GM23338 (cell line): ENCODE data around the gene DOCK1. TPM values are rescaled to one million over a fixed set of nuclear protein-coding genes. Genes with fewer than 3 reads are reported as not detected.

Experiments used
- ATAC-seq: fragments of 200-7000 bp; cut with Tn5 transposase; 3 replicates; pipeline ENCODE4 v1.9.1; 2020
- DNase-seq: peaks from one replicate; pipeline ENCODE4 v3.0.0-alpha.2; 2015; ENCODE audit warnings: low spot score
- H2AFZ ChIP-seq: fragments of 200-600 bp; sonication (generic); 2 replicates; pipeline ENCODE4 v1.8.0; 2016; ENCODE audit warnings: antibody characterized with exemption, mild to moderate bottlenecking, moderate library complexity
- H3F3A ChIP-seq: fragments of 200-600 bp; sonication (generic); replicated peaks from 2 replicates; pipeline ENCODE4 v1.8.0; 2017; ENCODE audit warnings: antibody characterized with exemption, mixed run types, low read depth
- H3K27ac ChIP-seq: fragments of 200-600 bp; sonication (generic); 2 replicates; pipeline ENCODE4 v1.6.1; 2016; ENCODE audit warnings: low read depth
- H3K27me3 ChIP-seq: fragments of 200-600 bp; sonication (generic); 2 replicates; pipeline ENCODE4 v1.8.0; 2016; ENCODE audit warnings: mild to moderate bottlenecking, mixed run types, moderate library complexity; ENCODE audit not compliant: insufficient read depth
- H3K36me3 ChIP-seq: fragments of 200-600 bp; sonication (generic); 2 replicates; pipeline ENCODE4 v1.8.0; 2016; ENCODE audit warnings: mild to moderate bottlenecking; ENCODE audit not compliant: insufficient read depth
- H3K4me1 ChIP-seq: fragments of 200-600 bp; sonication (generic); 2 replicates; pipeline ENCODE4 v1.8.0; 2016; ENCODE audit warnings: mild to moderate bottlenecking, moderate library complexity; ENCODE audit not compliant: insufficient read depth
- H3K4me2 ChIP-seq: fragments of 200-600 bp; sonication (generic); 2 replicates; pipeline ENCODE4 v1.7.1; 2017; ENCODE audit warnings: mixed run types
- H3K4me3 ChIP-seq: fragments of 200-600 bp; sonication (generic); 2 replicates; pipeline ENCODE4 v1.6.1; 2016; ENCODE audit warnings: mixed run types
- H3K79me2 ChIP-seq: fragments of 200-600 bp; sonication (generic); replicated peaks from 2 replicates; pipeline ENCODE4 v1.8.0; 2017; ENCODE audit warnings: mild to moderate bottlenecking; ENCODE audit not compliant: insufficient read depth
- H3K9me2 ChIP-seq: fragments of 200-600 bp; sonication (generic); 2 replicates; pipeline ENCODE4 v1.8.0; 2017; ENCODE audit not compliant: insufficient read depth
- H4K20me1 ChIP-seq: fragments of 200-600 bp; sonication (generic); replicated peaks from 2 replicates; pipeline ENCODE4 v1.8.0; 2017; ENCODE audit warnings: mild to moderate bottlenecking; ENCODE audit not compliant: insufficient read depth
- H3K27ac Mint-ChIP-seq: 2 replicates; pipeline ENCODE4 v1.8.0; 2020; ENCODE audit warnings: inconsistent platforms, mild to moderate bottlenecking, moderate library complexity, mixed read lengths
- H3K27me3 Mint-ChIP-seq: 3 replicates; pipeline ENCODE4 v1.8.0; 2022; ENCODE audit warnings: low read depth, mild to moderate bottlenecking, moderate library complexity, mixed read lengths, inconsistent platforms; ENCODE audit not compliant: insufficient read depth, poor library complexity
- H3K36me3 Mint-ChIP-seq: 3 replicates; pipeline ENCODE4 v1.8.0; 2021; ENCODE audit warnings: low read depth, mild to moderate bottlenecking, inconsistent platforms, moderate library complexity, mixed read lengths
- H3K4me1 Mint-ChIP-seq: 3 replicates; pipeline ENCODE4 v1.8.0; 2020; ENCODE audit warnings: mild to moderate bottlenecking, inconsistent platforms, mixed read lengths
- H3K4me3 Mint-ChIP-seq: 3 replicates; pipeline ENCODE4 v1.8.0; 2021; ENCODE audit warnings: moderate library complexity, mild to moderate bottlenecking, inconsistent platforms, mixed read lengths
- H3K9me3 Mint-ChIP-seq: 3 replicates; pipeline ENCODE4 v1.8.0; 2020; ENCODE audit warnings: moderate library complexity, mild to moderate bottlenecking, inconsistent platforms, mixed read lengths
- CREB1 ChIP-seq: fragments of 250-450 bp; sonication (Bioruptor Pico); IDR thresholded peaks from 2 replicates; pipeline ENCODE4 v1.5.0; 2020; ENCODE audit warnings: low read depth, mild to moderate bottlenecking, moderate library complexity
- CTCF ChIP-seq, 2 experiments: fragments of 200-600 bp in 1 of 2; sonication (generic) in 1 of 2; conservative IDR thresholded peaks; 2 replicates each; pipeline versions ENCODE4 v1.5.1 to v1.6.1; 2016 to 2017; ENCODE audit warnings: antibody characterized with exemption in 2 of 2, low read depth in 2 of 2, mild to moderate bottlenecking in 2 of 2, moderate library complexity in 1 of 2
- ETS1 ChIP-seq: IDR thresholded peaks from 2 replicates; pipeline ENCODE4 v1.6.1; 2016; ENCODE audit warnings: antibody characterized with exemption
- EZH2 ChIP-seq: fragments of 200-600 bp; sonication (generic); IDR thresholded peaks from one replicate; pipeline ENCODE4 v1.8.0; 2017; ENCODE audit warnings: antibody characterized with exemption, mild to moderate bottlenecking, low read depth; ENCODE audit not compliant: unreplicated experiment
- EZH2phosphoT487 ChIP-seq: fragments of 200-600 bp; sonication (generic); IDR thresholded peaks from one replicate; pipeline ENCODE4 v1.8.1; 2018; ENCODE audit warnings: antibody characterized with exemption; ENCODE audit not compliant: unreplicated experiment
- JUNB ChIP-seq: IDR thresholded peaks from one replicate; pipeline ENCODE4 v1.6.1; 2016; ENCODE audit warnings: antibody characterized with exemption; ENCODE audit not compliant: unreplicated experiment
- NANOG ChIP-seq: IDR thresholded peaks from 2 replicates; pipeline ENCODE4 v1.6.1; 2016; ENCODE audit warnings: antibody characterized with exemption, borderline replicate concordance
- POLR2AphosphoS5 ChIP-seq: IDR thresholded peaks from 2 replicates; pipeline ENCODE4 v1.6.1; 2016; ENCODE audit warnings: antibody characterized with exemption, low read depth
- STAT1 ChIP-seq: IDR thresholded peaks from one replicate; pipeline ENCODE4 v1.6.1; 2016; ENCODE audit warnings: antibody characterized with exemption; ENCODE audit not compliant: unreplicated experiment
- ZNF114 ChIP-seq: fragments of 250-450 bp; sonication (Bioruptor Pico); IDR thresholded peaks from 2 replicates; pipeline ENCODE4 v1.5.0; 2020; ENCODE audit warnings: mild to moderate bottlenecking, moderate library complexity
- ZNF331 ChIP-seq: fragments of 250-450 bp; sonication (Bioruptor Pico); IDR thresholded peaks from 2 replicates; pipeline ENCODE4 v1.5.0; 2020; ENCODE audit warnings: low read depth, mild to moderate bottlenecking, moderate library complexity
- ZNF462 ChIP-seq: fragments of 250-450 bp; sonication (Bioruptor Pico); IDR thresholded peaks from 2 replicates; pipeline ENCODE4 v1.5.0; 2020; ENCODE audit warnings: mild to moderate bottlenecking, moderate library complexity
- polyA plus RNA-seq: library from polyadenylated mRNA; unstranded; fragments of >200 nt; fragmentation: Nextera tagmentation; extraction: Ambion mirVana; gene quantifications from 2 replicates; pipeline ENCODE4 v1.2.1, GENCODE V29; 2016
- total RNA-seq: library from RNA; depleted of rRNA; stranded (reverse); fragments of >200 nt; shearing (Covaris generic); gene quantifications from 2 replicates; pipeline ENCODE4 v1.2.3, GENCODE V29; 2014
- TF ChIP-seq, protein P1 (sequence below): IDR thresholded peaks from one replicate; pipeline ENCODE4 v1.6.1; 2018; ENCODE audit warnings: antibody characterized with exemption; ENCODE audit not compliant: unreplicated experiment

Gene DOCK1
- total and polyA plus RNA-seq, 2 experiments from 2014 or later: 13.2 to 55.3 TPM

- no peak for TF ChIP-seq ZNF462
Measured at GRCh38 chr10:127291329-127291728, 386.1 kb downstream of the DOCK1 start (continued).

GRCh38 chr10:127292888-127293287 lies 387.7 kb downstream of the DOCK1 start:
- H3K9me2 ChIP-seq: no peaks in the 10 kb centered on the region
- peaks cover 12% of the 10 kb centered on the region for H3K36me3 Mint-ChIP-seq
- H3K79me2 ChIP-seq: no peaks in the 10 kb centered on the region
- ATAC-seq: no peak
- no peak overlapping the region for H3K27ac Mint-ChIP-seq
- peaks cover 10% of the 10 kb centered on the region for H3K9me3 Mint-ChIP-seq
- DNase-seq: no peak
- peaks cover 10% of the 10 kb centered on the region for H3K4me1 ChIP-seq
- H3K36me3 ChIP-seq: peaks cover 5% of the 10 kb centered on the region; the same call in 1 of the 2 replicates
- peaks cover 26% of the 10 kb centered on the region for H3K4me1 Mint-ChIP-seq
- no peak overlapping the region for H3K4me3 Mint-ChIP-seq
- H2AFZ ChIP-seq: no peak overlapping the region
- no peak overlapping the region for H3K27ac ChIP-seq
- H3K27me3 ChIP-seq: no peaks in the 10 kb centered on the region
- H3F3A ChIP-seq: no peaks in the 10 kb centered on the region
- peaks cover 7% of the 10 kb centered on the region for H3K27me3 Mint-ChIP-seq
- no peak overlapping the region for H3K4me3 ChIP-seq
- no peaks in the 10 kb centered on the region for H4K20me1 ChIP-seq
- no peak overlapping the region for H3K4me2 ChIP-seq
- TF ChIP-seq CTCF (conservative IDR thresholded peaks at IDR 0.05; ENCODE audit: low read depth in 2 of 2) (no peak), STAT1 (no peak), NANOG (no peak), POLR2AphosphoS5 (no peak), ZNF114 (no peak), JUNB (no peak), EZH2 (no peak), CREB1 (no peak), EZH2phosphoT487 (no peak), ETS1 (no peak), ZNF331 (no peak)
- TF ChIP-seq, protein P1, sequence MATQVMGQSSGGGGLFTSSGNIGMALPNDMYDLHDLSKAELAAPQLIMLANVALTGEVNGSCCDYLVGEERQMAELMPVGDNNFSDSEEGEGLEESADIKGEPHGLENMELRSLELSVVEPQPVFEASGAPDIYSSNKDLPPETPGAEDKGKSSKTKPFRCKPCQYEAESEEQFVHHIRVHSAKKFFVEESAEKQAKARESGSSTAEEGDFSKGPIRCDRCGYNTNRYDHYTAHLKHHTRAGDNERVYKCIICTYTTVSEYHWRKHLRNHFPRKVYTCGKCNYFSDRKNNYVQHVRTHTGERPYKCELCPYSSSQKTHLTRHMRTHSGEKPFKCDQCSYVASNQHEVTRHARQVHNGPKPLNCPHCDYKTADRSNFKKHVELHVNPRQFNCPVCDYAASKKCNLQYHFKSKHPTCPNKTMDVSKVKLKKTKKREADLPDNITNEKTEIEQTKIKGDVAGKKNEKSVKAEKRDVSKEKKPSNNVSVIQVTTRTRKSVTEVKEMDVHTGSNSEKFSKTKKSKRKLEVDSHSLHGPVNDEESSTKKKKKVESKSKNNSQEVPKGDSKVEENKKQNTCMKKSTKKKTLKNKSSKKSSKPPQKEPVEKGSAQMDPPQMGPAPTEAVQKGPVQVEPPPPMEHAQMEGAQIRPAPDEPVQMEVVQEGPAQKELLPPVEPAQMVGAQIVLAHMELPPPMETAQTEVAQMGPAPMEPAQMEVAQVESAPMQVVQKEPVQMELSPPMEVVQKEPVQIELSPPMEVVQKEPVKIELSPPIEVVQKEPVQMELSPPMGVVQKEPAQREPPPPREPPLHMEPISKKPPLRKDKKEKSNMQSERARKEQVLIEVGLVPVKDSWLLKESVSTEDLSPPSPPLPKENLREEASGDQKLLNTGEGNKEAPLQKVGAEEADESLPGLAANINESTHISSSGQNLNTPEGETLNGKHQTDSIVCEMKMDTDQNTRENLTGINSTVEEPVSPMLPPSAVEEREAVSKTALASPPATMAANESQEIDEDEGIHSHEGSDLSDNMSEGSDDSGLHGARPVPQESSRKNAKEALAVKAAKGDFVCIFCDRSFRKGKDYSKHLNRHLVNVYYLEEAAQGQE: no peak
